Measurements from ENCODE around the gene MBTPS1.

MBTPS1 gene

DNA sequence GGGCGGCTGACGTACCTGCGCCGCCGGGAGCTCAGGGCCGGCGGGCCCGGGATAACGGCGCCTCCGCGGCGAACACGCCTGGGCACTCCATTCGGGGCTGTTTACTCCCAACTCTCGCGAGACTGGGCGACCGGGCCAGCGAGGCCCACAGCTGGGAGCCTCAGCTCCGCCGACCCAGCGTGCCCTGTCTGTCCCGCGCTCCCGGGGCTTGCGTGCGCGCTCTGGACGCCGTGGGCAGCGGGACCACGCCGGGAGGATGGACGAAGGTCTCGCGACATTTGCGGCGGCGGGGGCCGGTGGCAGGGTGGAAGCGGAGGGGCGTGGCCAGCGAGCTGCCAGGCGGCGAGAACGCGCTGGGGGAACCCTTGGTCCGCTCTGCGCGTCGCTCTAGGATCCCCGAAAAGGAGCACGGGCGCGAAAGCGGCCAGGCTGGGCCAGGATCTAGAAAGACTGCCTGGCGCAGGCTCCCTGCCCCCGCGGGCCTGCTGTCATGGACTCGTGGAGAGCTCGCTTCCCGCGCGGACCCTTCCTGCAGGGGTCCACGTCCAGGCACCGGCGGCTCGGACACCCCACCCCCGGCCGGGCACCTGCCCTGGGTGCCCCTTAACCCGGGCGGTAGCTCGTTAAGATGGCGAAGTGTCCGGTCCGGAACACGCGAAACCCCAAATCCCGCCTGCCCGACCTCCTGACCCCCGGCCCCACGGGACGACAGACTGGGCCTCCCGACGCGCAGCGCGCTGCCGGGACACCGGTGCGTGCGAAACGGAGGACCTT is at the start of gene MBTPS1:
Gene MBTPS1 (minus strand): TSS at position 223 of the 774 bp plus-strand sequence. CDS start 15,159 bp downstream, outside the sequence.
- DNase-seq (ENCODE audit: low spot score): peak; percentile 96

DNA sequence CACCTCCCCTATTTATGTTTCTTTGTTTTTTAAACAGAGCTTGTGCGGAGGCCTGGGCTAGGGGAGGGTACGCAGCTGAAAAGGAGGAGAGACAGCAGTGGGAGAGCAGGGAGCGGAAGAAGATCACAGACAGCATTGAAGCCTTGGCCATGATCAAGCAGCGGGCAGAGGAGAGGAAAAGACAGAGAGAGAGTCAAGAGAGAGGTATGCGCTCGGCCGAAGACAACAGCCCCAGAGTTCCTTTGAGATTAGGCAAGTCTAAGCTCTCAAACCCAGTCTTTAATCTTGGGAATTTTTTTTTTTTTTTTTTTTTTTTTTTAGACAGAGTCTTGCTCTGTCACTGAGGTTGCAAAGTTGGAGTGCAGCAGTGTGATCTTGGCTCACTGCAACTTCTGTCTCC is 49.0 kb upstream of the MBTPS1 start:
- DNase-seq (ENCODE audit: low spot score): no peak

DNA sequence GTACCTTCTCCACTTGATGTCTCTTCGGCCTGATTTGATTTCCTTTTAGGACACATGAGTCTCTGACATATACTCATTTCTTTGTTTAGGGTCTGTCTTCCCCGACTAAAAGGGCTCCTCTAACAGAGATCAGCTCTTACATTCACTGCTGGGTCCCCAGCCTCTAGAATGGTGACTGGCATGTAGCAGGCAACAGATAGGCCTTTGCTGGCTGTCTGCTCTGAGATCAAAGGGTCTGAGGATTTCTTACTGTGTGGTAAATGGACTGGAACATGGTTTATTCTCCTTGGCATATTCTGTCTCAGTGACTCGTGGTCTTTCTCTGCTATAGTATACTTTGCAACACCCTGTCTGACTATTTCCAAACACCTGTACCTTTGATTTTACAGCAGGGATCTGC is 45.1 kb upstream of the MBTPS1 start:
- DNase-seq (ENCODE audit: low spot score): no peak

DNA sequence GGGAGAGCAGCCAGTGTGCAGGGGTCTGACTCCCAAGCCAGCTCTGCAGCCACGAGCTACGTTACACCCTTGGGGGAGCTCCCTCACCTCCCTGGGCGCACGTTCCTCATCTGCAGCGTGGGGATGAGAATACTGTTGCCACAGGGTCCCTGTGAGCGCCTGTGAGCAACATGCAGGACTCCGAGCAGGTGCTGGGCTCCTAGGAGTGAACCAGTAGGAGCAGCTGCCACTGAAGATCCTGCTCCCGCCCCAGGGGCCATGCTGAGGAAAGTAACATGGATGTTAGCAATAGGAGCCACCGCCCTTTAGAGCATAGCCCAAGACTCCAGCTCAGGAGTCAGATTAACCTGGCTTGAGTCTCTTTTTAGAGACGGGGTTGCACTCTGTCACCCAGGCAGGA is 44.3 kb upstream of the MBTPS1 start:
- no peak for DNase-seq (ENCODE audit: low spot score)

DNA sequence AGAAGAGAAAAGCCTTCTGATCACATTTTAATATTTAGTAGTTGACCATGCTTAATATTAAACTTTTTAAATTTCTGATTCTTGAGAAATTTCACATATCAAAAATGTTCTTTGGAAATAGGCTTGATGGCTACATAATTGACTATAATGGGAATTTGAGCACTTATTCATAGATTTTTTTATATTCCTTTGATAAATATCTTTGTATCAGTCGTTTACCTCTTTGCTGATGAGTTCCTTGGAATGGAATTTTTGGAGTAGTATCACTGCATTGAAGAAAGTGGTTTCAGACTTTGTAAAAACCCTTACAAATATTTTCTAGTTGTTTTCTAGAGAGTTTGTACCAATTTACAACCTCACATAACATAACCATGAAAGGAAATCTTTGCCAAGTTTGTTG is 43.1 kb upstream of the MBTPS1 start:
- no peak for DNase-seq (ENCODE audit: low spot score)

DNA sequence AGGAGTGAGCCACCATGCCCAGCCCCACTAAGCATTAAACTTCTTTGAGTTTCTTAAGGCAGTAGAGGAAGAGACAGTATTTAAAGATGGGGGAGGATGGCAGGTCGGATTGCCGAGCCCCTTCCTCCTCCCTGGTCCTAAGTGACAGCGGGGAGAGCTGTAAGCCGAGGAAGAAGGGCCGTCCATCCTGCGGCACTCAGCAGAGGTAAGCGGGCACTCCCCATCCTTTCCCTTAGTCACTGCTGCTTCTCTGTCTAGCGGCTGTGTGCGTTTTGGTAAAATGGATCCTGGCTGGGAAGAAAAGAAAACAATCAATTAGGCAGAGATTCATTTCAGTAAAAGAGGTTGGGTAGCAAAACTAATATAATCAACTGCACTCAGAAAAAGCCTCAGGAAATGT is 42.3 kb upstream of the MBTPS1 start:
- DNase-seq (ENCODE audit: low spot score): no peak

DNA sequence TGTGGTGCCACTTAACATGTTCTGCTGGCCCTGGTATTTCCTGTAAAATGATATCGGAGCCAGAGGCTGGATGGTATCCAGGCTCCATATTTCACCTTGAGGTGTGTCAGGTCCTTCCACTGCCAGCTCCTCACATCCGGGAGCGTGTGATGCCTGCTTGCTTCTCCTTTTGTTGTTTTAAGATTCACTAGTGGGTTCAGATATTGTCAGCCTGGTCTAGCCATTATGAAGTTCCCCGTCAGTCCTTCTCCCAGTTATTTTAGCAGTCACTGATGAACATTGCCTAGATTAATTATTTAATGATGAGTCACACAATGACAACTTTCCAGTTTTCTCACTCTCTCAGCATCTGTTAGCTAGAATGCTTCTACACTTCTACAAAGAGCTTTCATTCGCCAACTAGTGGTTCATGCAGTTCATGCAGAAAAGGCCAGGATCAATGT is 39.6 kb upstream of the MBTPS1 start:
- DNase-seq (ENCODE audit: low spot score): peak; percentile 64

DNA sequence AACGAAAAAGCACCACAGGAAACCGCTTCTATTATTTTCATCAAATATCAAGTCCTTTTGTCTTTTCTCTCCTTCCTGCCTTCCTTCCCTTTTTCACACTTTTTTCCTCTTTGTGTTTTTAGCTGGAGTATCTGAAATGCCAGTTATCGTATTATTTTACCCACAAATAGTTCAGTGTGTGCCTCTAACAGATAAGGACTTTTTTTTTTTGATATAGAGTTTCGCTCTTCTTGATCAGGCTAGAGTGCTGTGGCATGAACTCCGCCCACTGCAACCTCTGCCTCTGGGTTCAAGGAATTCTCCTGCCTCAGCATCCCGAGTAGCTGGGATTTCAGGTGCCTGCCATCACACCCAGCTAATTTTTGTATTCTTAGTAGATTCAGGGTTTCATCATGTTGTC is 39.0 kb upstream of the MBTPS1 start:
- no peak for DNase-seq (ENCODE audit: low spot score)

DNA sequence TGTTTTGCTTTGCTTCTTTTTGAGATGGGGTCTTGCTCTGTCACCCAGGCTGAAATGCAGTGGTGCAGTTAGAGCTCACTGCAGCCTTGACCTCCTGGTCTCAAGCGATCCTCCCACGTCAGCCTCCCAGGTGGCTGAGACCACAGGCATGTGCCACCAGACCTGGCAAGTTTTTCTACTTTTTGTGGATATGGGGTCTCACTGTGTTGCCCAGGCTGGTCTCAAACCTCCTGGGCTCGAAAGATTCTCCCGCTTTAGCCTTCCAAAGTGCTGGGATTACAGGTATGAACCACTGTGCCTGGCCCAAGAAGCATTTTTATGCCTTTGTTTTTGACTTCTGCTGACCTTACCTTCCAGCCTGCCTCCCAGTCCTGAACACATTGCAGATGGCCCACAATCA is 38.5 kb upstream of the MBTPS1 start:
- no peak for DNase-seq (ENCODE audit: low spot score)

DNA sequence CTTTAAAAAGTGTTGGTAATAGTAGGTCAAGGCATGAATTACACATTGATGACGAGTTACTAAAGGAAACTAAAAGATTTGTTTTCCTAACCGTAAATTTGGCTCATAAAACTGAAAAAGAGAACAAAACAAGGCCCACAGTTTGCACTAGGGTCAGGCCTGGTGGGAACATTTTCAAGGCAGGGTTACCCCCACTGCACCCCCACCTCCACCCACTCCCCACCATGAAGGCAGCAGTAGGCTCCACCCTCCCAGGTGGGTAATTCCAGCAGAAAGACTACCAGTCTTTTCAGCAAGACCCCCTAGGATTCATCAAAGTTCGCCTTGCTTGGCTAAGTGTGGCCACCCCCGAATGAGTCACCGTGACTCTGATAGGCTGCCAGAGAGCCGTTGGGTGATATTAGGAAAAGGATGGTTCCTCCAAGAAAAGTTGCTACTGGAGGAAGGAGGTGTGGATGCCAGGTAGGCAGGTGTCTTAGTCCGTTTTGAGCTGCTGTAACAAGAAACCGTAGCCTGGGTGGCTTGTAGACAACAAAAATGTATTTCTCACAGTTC is 37.0 kb upstream of the MBTPS1 start:
- DNase-seq (ENCODE audit: low spot score): no peak

DNA sequence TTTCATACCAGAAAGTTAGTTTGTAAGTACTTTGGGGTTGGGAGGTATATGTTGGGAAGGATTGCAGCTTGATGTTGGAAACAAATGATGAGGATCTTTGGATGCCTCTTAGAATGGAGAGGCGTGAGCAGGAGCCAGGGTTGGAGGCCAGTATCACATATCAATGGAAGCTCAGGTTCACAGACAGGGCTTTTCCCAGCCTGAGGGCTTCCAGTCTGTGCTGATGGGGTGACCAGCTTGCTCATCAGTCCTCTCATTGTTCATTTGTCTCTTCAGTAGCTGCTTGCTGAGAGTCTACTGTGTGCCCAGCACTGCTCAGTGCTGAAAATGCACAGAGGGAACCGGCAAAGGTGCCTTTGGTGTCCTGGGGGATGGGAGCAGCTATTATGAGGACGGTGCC is 34.2 kb upstream of the MBTPS1 start:
- DNase-seq (ENCODE audit: low spot score): no peak

DNA sequence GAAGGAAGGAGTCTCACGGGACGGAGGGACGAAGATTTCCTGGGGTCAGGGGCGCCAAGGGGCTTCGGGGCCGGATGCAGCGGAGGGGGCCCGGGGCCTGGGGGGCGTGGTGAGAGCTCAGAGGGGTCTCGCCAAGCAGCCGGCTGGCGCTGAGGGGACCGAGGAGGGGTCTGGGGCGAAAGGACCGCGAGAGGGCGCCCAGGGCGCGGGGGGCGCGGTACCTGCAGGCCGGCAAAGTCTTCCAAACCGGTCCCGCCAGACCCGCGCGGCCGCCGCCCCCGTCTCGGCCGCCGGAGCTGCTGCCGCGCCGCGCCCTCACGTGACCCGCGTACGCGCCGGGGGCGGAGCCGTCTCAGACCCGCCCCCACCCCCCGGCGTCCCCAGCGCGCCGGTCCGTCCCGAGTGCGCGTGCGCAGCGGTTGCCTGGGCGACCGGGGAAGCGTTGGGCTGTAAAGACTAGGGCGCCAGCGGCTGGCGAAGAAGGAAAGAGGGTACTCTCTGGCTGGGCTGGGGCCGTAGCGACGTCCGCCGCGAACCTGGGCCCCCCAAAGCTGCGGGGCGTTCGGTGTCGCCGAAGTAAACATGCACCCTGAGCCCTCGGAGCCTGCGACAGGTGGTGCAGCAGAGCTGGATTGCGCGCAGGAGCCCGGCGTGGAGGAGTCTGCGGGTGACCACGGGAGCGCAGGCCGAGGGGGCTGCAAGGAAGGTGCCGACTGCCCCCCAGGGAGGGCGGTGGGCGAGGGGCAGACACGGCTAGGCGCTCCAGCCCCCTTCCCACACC is 28.3 kb upstream of the MBTPS1 start, which contains the start of the genes DNAAF1 and HSDL1:
Gene DNAAF1 (plus strand): TSS at position 450 of the 781 bp plus-strand sequence. CDS start 133 bp downstream, at position 583.
Gene HSDL1 (minus strand): TSS at position 319 of the 781 bp plus-strand sequence. CDS start 13,856 bp downstream, outside the sequence.
- peak; percentile 84 for DNase-seq (ENCODE audit: low spot score)

DNA sequence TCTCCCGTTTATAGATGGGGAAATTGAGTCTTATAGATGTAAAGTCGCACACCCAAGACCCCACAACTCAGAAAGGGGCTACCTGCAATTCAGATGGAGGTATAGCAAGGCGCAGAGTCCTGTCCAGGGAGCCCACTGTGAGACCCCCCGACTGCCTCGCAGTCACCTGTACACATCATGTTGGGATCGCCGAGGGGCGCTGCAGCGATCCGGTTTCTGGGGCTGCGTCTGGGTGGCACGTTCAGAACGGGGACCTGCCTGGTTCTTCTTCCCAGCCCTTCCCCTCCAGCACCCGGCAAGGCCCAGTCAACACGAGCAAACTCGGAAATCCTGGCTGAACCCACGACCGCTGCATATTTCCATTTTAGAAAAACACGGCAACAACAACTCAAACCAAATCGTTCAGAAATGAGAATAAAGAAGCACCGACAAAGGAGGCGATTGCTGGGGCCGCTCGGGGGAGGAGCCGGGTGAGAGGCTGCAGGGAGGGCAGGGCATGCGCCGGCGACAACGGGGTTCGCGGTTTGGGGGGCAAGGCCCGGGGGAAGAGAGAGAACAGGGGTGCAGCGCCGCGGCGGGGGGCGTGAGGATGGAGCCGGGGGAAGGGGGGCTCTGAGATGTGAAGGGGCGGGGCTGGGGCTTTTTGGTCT is 27.6 kb upstream of the MBTPS1 start:
- peak; percentile 17 for DNase-seq (ENCODE audit: low spot score)

DNA sequence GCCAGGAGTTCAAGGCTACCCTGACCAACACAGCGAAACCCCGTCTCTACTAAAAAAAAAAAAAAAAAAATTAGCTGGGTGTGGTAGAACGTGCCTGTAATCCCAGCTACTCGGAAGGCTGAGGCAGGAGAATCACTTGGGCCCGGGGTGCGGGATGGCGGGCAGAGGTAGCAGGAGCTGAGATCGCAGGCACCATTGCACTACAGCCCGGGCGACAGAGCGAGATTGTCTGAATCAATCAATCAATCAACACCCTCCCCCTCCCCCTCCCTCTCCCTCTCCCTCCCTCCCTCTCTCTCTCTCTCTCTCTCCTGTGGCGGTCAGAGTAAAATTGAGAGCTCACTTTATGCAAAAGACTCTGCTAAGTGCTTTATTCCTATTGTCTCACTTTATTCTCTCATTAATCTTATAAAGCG is 27.1 kb upstream of the MBTPS1 start:
- DNase-seq (ENCODE audit: low spot score): no peak

DNA sequence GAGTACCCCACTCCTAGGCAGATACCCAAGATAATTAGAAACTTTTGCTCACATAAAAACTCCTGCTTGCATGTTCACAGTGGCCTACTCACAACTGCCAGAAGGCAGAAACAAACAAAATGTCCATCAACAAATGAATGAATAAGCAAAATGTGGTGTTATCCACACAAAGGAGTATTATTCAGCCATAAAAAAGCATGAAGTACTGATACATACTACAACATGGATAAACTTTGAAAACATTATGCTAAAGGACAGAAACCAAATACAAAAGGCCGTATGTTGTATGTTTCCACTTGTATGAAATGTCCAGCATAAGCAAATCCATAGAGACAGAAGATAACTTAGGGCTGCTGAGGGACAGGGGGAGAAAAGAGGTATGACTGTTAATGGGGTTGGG is 26.3 kb upstream of the MBTPS1 start:
- DNase-seq (ENCODE audit: low spot score): no peak

DNA sequence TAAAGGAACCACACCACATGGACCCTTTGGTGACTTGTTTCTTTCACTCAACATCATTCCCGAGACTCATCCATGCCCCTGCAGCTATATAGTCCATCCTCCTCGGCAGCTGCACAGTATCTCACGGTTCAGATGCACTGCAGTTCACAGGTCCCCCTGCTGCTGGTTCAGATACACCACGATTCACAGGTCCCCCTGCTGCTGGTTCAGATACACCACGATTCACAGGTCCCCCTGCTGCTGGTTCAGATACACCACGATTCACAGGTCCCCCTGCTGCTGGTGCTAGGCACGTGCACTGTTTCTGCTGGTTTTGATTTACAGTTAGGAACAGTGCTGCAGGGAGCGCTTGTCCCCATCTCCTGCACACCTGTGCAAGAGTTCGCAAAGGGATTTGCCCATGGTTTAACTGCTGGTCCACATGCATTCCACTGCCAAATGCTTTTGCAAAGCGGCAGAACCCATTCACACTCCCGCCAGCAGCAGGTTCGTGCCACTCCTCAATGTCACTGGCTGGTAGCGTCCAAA is 24.5 kb upstream of the MBTPS1 start:
- no peak for DNase-seq (ENCODE audit: low spot score)

DNA sequence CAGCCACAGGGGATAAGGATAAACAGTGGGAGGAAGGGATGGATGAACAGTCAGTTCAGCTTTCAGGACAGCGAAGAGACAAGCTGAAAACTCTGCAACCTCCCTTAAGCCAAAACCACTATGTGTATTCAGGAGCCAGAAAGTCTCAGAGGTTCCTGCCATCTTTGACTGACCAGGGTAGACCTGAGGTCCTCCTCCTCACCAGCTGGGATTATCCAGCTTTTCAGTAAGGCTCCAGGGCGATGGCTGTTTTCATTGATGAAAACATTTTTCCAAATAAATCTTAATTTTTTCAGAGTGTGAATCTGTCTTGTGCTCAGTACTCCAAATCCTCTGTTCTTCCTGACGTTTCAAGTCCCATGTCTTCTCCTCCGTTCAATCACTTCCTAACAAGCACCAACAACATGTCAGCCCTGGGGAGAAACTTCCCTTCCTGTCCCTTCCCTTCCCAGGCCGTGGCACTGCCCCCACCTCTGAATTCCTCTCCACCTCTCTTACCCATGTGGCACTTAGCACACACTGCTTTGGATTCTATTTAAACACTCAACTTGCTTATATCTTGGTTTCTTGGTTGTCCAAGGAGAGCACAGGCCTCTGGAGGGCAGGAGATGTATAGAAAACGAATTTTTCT is 23.0 kb upstream of the MBTPS1 start:
- no peak for DNase-seq (ENCODE audit: low spot score)

DNA sequence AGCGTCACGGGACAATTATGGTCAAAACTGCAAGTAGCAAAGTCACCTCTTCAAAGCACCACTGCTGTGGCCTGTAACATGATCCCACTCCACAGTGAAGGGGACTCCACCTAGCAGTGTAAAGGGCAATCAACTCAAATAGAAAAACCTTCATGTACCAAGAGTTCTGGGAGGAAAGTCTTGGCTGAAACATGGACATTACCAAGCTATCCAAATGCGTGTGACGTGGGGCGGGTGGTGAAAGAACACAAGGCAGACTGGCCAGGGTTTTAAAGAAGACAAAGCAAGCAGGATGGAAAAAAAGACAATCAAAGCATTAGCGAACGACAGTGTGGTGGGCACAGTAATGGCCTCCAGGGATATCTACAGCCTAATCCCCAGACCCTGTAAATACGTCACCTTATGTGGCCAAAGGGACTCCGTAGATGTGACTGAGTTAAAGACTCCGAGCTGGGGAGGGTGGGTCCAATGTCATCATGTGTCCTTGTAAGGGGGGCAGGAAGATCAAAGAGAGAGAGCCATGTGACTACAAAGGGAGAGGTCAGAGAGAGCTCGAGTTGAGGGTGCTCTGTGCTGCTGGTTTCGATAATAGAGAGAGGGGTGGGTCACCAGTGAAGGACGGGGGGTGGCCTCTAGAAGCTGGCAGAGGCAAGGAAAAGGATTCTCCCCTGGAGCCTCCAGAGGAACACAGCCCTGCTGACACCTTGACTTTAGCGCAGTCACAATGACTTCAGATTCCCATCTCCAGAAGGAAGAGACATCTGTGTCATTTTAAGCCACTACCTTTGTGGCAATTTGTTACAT is 22.3 kb upstream of the MBTPS1 start:
- DNase-seq (ENCODE audit: low spot score): no peak

DNA sequence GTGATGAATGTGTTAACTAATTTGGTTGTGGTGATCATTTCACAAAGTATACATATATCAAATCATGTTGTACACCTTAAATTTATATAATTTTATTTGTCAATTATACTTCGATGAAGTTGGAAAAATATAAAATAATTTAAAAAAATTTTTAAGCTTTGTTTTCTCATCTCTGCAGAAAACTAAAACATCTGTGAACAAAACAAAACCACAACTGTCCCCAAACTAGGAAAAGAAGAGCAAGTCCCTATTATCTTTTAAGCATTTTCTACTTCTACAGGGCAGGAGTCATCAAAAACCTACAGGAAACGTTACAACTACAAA is 21.7 kb upstream of the MBTPS1 start:
- no peak for DNase-seq (ENCODE audit: low spot score)

DNA sequence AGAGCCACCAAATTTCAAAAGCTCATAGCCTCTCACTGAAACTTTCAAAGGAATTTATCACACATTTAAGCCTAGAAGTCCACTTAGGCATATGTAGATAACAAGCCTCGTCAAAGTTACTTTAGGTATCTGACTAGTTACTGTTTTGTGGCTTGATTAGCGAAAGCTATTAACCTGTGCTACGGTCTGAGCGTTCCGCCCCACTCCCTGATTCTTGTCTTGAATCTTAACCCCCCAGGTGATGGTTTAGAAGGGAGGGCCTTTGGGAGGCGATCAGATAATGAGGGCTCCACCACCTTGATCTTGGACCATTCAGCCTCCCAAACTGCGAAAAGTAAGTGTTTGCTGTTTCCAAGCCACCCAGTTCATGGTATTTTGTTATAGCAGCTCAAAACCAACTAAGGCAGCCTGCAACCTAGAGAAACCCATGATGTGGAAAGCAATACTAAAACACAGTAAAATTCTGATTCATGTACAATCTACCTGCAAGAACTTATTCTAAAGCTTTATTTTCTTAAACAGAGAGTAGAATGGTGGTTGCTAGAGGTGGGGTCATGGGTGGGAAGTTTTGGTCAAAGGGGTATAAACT is 21.1 kb upstream of the MBTPS1 start:
- DNase-seq (ENCODE audit: low spot score): no peak

All from RKO (cell line).